HG03097 (cell line): ENCODE data around the gene HCRT.

Experiments
- ATAC-seq: cut with Tn5 transposase; IDR thresholded peaks from one replicate; pipeline ENCODE4 v1.9.1; 2021; ENCODE audit not compliant: unreplicated experiment, low FRiP score

Gene HCRT

DNA sequence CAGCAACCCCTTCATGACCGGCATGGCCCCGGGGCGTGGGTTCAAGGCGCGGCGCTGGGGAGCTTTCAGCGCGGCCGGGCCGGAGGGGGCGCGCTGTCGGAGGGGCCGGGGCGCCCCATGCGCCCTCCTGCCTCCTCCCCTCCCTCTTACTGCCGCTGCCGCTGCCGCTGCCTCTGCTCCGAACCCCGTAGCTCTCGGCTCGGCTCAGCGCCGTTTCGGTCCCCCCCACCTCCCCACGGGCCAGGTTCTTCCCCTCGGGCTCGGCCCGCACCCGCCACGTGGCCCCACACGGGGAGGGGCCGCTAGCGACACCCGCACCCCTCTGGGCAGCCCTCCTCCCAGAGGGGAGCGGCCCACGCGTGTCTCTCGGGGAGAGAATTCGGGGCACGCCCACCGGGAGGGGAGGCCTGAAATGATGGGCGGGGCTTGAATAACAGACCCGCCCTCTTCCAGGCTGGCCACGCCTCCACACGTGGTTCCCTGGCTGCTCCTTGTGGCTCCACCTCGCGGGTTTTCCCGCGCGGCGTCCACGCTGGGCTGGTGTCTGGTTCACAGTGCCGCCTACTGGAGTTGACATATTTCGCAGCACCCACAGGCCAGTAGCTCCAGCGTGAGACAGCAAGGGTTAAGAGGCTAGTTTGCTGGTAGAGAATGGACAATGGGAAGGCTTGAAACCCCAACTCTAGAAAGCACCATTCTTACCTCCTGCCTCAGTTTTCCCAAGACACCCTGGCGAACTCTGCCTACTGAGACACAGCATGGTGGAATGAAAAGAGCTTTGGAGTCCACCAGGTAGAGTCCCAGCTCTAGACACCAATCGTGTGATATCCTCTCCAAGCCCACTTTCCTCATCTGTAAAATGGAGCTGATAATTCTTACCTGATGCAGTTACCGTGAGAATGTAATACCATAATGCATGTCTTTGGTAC is 4.1 kb downstream of the HCRT start, which contains the start of gene KCNH4:
Gene KCNH4, minus strand, starts transcription at position 221 of the 929 bp plus-strand sequence. Its CDS starts 197 bp downstream, at position 24.
- ATAC-seq, result peak; percentile 34

DNA sequence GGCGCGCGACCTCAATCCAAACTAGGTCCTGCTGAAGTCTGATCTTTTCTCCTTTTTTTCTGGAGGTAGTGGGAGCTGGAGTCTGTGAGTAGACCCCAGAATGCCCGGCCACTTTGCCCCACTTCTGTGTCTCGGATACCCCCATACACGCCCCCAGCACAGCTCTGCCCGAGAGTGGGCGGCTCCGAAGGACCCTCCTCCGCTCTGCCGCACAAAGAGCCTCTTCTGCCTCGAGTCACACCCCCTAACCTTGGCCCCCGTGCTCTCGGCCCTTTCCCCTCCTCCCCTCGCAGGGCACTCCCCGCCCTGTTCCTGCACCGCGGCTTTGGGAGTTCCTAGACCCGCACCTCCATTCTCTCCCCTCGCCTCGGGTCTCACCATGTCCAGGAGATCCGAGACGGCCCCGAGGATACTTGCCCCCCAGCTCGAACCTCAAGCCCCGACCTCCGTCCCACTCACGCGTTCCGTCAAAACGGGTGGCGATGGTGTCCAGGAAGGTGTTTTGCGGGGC is 4.8 kb downstream of the HCRT start:
- no peak for ATAC-seq

DNA sequence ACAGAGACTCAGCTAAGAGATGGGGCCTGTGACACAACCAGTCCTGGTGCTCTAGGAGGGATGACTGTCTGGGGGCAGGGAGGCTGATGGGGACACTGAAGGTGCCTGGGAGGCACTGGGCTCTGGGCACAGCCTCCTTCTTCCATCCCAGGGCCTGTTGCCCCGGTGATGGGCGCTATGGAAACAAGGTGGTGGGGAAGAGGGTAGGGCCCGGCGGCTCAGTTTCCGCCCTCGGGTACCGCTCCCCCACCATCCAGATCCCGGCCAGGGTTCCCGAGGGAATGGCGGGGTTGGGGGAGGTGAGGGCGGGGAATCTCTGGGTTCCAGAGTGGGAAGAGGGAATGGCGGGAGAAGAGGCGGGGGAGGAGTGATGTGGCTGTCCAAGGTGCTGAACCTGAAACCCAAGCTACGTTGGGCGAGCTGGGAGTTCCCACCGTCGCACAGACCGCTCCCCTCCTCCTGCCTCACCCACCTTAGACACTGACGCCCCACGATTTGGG is 5.3 kb downstream of the HCRT start:
- no peak for ATAC-seq

DNA sequence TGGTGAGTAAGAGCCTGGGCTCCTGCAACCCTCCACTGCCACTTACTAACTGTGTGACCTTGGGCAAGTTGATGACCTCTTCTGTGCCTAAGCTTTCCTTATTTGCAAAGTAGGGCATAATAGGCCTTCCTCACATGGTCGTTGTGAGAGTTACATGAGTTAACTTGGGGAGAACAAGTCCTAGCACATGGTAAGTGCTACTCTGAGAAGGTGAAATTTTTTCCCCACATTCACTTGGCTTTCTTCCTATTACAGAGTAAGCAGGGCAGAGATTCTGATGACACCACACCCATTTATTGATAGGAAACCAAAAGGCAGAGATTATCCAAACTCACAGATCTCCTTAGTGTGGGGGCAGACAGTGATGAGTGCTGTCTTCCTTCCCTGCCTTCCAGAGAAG is 5.9 kb downstream of the HCRT start:
- no peak for ATAC-seq

DNA sequence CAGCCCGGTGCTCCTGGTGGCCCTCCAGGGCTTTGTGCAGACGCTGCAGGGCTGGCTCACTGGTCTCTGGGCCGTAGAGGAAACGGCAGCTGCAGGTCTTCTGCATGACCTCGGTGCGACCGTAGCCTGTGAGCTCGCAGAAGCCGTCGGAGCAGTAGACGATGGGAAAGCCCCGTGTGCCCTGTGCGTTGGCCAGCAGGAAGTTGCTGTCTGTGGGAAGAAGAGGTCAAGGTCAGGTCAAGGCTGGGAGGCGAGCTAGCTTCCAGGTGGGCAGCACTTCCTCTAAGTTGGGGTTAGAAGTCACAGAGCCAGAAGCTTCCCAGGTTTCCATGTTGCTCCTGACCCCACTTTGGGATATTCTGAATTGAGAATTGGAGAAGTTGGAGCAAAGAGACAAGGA is 6.4 kb downstream of the HCRT start:
- no peak for ATAC-seq

DNA sequence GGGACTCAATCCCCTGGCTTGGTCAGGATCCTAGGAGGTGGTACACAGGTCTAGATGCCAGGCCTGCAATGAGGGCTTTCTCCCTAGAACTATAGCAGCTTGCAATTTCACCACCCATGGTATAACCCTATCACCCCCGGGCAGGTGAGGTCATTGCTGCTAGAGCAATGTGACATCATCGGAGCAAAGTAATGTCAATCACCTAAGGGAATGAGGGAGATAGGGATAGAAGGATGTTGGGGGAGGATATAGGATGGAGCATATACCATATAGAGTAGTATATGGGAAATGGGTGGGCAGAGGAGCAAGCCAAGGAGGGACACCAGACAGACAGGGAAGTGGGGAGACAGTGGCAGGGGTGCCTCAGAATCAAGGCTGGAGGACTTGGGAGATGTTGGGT is 7.6 kb downstream of the HCRT start:
- no peak for ATAC-seq

DNA sequence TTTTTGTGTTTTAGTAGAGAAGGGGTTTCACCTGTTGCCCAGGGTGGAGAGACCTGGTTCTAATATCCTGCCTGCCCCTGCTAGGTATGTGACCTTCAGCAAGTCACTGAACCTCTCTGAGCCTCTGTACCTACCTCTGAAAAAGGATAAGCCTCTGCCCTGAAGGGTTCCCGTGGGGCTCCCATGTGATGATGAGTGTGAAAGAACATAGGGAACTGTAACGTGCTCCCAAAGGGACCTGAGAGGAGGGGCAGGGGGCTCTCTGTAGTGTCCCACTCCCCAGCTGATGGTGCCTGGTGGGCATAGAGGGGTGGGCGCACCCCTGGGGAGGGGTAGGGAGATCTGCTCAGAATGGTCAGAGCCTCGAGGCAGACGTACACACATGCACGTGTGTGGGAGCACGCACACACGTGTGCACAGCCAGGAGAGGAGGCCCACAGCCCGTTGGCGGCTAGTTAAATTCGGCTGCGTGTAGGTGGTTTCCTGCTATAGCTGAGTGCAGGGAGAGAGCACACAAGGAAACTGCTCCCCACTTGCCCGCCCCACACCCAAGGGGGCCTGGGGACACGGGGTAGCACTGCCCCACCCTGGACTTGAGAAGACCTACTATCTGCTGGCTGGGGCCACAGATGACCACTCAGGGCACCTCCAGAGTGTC is 11.0 kb downstream of the HCRT start:
- no peak for ATAC-seq

DNA sequence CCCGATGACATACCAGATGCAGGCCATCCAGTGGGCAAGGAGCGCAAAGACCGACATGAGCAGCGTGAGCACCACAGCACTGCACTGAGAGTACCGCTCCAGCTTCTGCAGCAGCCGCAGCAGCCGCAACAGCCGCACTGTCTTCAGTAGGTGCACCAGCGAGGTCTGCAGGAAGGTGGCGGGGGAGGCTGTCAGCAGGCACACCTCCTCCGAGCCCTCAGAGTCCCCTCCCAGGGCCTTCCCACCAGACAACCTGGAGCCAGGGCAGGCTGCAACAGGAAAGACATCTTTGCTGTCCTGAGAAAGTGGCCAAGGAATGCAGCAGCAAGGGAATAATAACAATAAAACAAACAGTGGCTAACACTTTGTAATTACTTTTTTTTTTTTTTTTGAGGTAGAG is 13.4 kb downstream of the HCRT start:
- ATAC-seq, result no peak

DNA sequence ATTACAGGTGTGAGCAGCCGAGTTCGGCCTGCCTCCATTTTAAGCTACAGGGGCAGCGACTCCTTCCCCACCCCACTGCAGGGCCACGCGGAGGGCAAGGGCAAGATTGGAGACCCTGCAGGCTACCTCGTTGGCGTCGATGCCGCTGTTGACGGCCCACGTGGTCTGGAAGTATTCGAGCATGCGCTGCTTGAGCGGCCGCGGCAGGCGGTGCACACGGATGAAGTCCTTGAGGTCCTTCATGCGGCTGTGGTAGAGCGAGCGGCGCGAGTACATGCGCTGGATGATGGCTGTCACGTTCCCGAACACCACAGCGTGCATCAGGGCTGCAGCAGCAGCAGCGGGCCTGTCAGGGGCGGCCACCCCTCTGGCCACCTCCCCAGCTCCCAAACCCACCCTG is 15.9 kb downstream of the HCRT start:
- ATAC-seq, result no peak

DNA sequence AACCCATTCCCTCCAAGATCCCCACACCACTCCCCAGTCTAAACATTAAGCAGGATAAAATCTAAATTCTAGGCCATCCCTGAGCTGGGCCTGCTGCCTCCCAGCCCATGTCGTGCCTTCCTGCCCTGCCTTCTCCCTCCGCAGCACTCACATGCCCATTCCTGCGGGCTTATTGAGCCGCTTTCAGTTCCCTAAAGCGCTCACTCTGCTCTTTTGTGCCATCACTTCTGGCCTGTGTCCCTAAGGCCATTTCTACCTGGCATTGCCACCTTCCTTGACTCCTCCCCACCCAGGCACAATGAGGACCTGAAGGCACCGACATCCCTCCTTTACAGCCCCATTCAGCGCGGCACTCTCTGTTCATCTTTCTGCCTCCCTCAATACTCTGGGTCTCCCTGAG is 17.4 kb downstream of the HCRT start:
- ATAC-seq, result no peak

DNA sequence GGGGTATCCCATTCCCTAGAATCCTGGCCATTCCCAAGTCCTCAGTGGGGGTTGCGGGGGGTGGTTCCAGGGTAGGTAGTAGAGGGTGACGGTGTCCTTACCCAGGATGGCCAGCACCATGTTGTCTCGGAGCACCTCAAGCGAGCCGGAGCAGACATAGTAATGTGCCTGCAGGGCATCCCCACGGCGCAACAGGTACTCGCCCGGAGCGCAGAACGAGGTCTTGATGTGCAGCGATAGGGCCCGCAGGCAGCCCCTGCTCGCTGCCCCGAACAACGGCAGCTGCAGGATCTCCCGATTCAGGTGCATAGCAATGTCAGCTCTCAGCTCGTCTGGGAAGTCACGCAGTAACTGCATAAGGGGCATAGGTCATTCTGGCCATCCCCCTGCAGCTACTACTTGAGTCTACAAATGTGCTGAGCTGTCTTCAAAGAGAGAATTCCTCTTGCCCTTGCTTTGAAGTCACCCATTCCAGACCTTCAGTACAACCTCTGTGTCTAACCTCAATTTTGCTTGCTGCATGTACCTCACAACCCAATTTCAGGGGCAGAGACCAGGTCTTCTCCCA is 19.0 kb downstream of the HCRT start:
- no peak for ATAC-seq

DNA sequence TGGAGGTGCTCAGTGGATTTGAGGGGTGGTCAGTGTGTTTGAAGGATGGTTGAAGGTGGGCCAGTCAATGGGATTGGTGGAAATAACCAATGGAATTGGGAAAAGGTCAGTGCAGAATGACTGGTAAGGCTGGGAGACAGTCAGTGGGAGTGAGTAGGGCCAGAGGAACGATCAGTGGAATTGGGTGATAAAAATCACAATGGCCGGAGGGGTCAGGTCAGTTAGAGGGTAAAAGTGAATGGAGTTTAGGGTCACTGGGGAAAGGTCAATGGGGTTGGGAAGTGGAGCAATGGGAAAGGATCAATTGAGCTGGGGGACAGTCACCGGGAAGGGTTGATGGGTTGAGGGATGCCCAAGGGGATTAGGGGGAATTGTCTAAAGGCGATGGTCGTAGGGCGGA is 19.5 kb downstream of the HCRT start:
- no peak for ATAC-seq

DNA sequence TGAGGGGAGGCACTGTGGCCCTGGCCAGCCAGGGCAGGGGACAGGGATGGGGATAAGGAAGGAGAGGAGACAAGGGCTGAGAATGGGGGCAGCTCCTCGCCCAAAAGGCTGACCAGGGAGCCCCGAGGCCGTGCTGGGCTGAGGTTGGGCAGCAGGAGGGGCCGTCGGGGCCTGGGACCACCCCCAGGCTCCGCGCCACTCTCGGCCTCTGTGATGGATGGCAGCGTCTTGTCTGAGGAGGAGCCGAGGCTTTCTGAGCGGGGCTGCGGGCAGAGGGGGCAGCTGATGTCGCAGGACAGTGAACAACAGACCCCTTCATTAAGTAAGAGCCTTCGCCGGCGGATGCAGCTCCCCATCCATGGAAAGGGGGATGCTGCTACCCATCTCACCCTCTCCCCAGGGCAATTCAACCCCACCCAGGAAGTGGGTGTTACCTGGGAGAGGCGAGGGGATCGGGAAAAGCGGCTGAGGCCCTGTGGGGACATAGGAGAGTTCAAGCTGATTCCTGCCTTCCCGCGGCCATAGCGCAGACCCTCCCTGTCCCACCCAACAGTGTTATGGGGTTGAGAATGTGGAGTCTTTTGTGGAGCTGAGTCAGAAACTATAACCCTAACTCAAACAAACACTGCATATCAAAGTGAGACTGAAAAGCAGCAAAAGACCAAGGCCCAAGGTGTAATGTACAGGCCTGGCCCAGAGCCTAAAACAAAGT is 21.4 kb downstream of the HCRT start:
- ATAC-seq, result no peak

DNA sequence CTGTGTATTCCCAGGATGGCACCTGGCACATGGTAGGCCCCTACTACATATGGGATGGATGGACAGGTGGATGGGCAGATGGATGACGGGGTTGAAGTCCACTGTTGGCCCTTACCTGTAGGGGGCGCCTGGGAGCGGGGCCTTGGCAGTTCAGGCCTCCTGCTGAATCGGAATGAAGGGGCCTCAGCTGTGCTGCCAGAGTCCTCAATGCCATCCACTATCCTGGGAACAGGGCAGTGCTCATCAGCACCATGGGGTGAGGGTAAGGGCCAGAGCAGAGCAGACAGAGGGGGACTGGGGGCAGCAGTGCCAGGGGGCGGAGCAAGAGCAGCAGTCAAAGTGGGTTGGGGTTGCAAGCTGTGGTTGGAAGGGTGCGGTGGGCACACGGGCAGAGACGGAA is 22.1 kb downstream of the HCRT start:
- no peak for ATAC-seq

DNA sequence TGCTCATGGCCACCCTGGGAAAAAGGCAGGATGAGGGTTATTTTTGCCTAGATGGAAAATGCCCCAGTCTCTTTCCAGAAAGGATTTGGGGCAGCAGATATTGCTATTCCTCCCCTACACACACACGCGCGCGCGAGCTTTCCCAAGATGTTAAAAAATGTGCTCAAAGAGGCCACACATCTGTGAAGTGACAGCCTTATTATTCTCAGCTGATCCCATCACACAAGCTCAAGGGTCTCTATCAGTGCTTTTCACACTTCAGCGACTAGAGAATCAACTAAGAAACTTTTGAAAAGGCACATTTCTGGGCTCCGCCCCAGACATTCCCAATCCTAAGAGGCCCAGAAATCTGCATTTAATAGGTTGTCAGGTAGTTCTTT is 24.7 kb downstream of the HCRT start:
- ATAC-seq, result no peak

DNA sequence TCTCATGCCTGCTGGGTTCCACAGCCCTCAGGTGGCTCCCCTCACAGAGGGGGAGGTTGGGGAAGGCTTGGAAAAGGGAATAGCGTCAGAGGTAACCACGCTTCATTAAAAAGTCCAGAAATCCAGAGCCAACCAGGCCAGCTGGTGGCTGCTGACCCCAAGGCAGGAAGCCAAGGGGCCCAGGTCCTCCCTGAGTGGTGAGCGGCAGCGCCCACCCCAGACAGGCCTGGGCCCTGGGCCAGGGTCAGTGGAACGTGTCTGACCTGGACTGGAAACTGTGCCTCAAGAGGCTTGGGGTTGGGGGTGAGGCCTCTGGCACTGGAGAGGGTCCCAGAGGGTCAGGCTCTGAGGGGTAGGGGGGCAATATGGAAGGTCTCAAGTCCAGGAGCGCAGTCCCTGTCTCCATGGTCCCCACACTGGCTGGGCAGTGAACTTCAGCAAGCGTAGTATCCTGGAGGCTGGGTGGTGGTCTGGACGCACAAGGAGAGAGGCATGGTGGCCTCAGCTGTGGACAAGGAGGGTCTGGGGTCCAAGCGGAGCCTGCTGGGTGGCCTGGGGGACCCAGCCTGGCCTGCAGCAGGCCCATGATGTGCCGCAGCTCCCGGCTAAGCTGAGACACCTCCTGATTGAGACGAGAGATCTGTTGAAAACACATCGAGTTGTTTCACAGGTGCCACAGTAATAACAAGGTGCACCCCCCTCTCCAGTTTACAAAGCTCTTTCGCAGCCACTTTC is 25.3 kb downstream of the HCRT start:
- no peak for ATAC-seq

DNA sequence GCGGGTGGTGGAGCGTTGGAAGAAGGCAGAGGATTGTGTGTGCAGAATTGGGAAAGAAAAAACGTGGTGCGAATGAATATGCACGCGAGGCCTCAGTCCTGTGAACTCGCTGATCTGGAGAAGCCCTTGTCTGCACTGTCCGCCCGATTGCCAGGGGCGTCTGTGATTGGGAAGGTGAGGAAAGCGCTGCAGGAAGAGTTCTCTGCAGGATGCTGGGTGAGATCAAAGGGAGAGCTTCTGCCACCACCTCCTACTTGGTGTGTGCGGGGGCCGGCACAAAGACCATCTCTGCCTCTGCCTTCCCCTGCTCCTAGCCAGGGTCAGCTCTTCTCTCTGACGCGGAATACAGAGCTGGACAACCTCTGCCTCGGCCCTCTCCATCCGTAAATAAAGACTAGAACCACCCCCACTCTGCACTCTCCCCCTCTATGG is 29.6 kb downstream of the HCRT start:
- no peak for ATAC-seq

DNA sequence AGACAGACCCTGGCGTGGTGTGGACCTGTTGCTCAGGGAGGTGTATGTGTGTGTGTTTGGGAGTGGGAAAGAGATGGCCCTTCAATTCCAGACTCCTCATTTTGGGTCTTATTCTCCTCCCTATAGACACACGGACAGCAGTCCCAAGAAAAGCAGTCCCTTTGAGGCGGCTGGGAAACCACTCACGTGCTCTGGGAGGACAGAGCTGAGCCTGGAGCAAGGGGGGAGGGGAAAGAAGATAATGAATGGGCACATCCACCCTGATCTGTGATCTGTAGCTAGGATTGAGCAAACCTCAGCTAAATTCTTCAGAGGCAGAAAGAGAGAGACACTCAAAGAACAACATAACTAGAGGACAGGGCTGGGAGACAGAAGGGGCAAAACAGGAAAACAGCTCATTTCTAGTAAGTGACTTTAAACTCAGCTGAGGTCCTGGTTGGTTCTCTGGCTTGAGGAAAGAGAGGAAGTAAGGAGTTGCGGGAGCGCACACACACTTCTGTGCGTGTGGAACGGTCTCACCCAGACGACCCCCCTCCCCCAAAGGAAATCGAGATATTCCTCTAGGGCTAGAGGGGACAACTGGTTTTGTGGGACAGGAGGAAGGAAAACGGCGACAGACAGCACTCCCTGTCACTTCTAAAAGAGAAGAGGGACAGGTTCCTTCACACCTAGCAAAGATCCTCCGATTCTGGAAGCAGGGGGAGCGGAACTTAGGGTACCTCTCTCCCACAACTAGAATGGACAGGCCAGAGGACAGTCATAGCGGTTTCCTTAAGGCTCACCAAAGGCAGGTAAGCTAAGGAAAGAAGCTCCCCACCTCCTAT is 31.1 kb downstream of the HCRT start:
- no peak for ATAC-seq
